KOPT-K1 (cell line): ENCODE results near the gene MYO5B.
"Not testable (repeated sequence)": the region's sequence is repeated elsewhere in the genome, so short reads cannot be mapped to it uniquely, and the experiment has no call there.

Experiments used
- H3K27ac ChIP-seq: fragments of 200-600 bp; sonication (generic); 2 replicates; pipeline ENCODE4 v1.5.1; 2016; ENCODE audit warnings: antibody characterized with exemption, mild to moderate bottlenecking, low read depth, low read length; ENCODE audit not compliant: poor library complexity, severe bottlenecking
- H3K36me3 ChIP-seq: fragments of 200-600 bp; sonication (generic); 2 replicates; pipeline ENCODE4 v1.5.1; 2017; ENCODE audit warnings: antibody characterized with exemption, mild to moderate bottlenecking, low read length, moderate library complexity; ENCODE audit not compliant: insufficient read depth
- H3K9me3 ChIP-seq: fragments of 200-600 bp; sonication (generic); 2 replicates; pipeline ENCODE4 v1.5.1; 2017; ENCODE audit warnings: antibody characterized with exemption, low read length, mild to moderate bottlenecking; ENCODE audit not compliant: insufficient read depth, poor library complexity, severe bottlenecking

MYO5B gene

DNA sequence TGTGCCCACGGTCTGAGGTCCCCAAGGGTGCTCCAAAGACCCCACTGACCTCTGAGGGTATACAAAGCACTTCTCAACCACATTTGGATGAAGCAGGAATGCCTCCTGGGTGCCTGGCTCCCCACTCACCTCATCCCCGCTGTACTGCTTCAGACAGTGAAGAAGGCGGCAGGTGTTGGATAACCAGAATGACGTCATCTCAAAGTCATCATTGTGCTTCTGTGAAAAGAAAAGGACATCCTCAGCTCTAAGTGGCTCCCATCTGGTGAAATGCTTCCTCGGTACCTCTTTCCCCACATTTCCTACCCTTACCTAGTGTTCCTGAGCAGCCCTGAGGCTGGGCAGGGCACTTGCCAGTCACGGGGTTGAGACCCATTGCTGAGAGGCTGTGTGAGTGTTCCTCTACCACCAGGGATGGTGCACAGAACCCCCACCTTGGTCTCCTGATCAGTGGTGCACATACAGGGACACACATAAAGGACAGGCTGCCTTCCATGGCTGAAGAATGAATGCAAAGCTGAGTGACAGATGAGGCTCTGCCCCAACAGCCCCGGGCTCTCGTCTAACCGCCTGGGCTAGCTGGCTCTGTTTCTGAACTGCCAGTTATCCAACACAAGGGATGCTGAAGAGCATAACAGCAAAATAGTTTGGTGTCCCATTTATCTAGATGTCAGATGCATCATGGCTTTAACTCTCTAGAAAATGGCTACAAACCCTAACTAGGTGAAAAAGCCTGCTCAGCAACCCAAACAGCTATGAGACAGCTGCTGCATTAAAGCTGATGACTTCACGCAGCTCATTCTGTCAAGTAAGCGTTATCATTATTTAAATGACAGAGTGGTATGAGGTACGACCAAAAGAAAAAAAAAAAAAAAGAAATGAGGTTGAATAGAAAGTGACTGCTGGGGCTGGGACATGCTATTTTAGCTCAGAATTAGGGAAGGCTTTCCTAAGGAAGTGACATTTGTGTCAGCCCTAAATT lies 353.4 kb downstream of the MYO5B start:
- no peak overlapping the region for H3K27ac ChIP-seq

DNA sequence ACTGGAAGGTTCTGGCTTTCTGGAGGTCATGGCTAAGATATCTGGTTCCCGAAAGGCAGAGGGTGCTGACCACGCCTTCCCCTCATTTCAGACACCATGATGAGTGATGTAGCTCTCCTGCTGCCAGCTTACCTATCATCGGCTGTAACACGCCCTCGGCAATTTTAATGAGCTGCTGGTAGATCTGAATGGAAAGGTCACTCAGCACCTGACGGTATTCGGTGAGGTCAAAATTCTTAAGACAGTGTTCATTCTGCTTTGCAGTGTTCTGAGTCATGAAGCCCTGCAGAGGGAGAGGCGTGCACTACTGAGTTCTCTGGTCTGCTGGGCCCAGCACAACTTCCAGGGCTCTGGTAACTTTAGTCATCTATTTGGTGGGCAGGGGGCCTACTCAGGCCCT lies 355.9 kb downstream of the MYO5B start:
- no peaks in the 10 kb centered on the region for H3K36me3 ChIP-seq
- H3K27ac ChIP-seq: no peak overlapping the region
- no peaks in the 10 kb centered on the region for H3K9me3 ChIP-seq

More for the DNA sequence above, 353.4 kb downstream of the MYO5B start:
- Histone ChIP-seq H3K36me3 (no peaks in the 10 kb centered on the region), H3K9me3 (no peaks in the 10 kb centered on the region)

DNA sequence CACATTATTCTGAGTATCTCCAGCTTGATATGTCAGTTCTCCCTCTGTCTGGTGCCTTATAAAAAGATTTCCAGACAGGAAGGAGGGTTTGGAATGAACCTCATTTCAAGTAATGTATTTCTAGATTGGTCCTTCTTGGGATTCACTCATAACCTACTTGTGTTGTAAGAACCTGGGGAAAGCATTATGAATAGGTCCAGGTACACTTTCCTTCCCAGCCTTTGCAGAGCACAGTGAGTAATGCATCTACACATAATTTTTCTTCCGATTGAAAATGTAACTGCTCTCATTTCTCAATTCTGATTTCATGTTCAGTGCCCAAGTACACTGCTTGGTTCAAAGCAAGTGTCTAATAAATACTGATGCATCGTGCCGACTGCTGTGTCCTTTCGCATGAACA lies 356.6 kb downstream of the MYO5B start:
- Histone ChIP-seq H3K27ac (no peak overlapping the region), H3K36me3 (no peaks in the 10 kb centered on the region), H3K9me3 (no peaks in the 10 kb centered on the region)

DNA sequence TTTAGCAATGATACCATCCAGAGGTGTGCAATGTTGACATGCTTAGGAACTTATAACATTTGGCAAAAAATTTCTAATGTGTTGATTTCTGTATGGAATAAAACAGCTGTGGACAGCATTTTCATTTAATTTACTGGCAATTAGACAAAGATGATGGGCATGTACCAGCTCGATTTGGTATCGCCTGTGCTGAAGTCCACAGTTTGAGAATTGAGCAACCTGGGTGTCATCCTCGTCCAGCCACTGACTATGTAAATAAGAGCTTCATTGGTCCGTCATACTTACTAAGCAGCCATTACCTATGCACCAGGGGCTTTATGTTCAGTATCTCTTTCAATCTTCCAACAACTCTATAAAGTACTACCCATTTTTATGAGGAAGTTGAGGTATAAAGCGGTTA lies 357.1 kb downstream of the MYO5B start:
- Histone ChIP-seq H3K9me3 (no peaks in the 10 kb centered on the region), H3K36me3 (no peaks in the 10 kb centered on the region), H3K27ac (no peak overlapping the region)

DNA sequence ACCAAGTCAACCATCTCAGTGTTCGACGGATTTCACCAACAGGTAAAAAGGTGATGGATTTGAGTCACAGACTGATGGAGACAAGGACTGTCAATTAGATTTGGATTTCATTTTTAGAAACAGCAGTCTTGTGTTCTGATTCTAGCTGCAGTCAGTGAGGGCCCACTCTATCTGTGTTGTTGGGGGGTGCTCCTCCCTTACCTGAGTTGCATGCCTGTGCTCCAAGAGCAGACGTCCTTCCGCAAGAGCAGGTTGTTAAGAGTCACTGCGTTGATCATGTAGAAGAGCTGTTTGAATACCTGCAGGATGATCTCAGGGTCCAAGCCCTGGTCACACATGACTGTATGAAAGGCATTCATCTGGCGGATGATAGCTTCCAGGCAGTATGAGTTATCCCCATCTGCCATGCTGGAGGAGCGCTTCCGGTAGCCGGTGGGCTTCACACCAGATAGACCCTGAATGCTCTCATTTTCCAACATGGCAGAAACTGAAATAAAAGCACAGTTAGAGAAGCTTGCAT lies 357.6 kb downstream of the MYO5B start:
- H3K9me3 ChIP-seq, H3K36me3 ChIP-seq, H3K27ac ChIP-seq: not testable (repeated sequence)

- Histone ChIP-seq H3K27ac (no peak overlapping the region), H3K36me3 (no peaks in the 10 kb centered on the region)
Observed at GRCh38 chr18:49835405-49835804, 359.5 kb downstream of the MYO5B start.

DNA sequence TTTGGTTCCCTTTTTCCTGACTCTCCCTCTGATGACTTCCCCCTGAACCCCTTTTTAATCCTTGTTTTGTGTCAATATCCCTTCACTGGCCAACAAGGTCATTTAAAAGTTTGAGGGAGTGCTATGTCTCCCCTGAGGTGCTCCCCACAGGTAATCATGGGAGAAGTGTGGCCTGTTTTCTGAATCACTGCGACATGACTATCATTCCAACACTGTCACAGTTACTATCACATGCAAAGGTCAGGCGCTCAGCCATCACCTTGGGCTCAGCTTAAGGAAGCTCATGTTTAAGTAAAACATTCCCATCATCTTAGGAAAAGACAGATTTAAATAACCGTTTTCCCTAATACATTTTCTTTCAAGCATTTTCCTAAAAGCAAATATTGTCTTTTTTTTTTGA lies 360.7 kb downstream of the MYO5B start:
- Histone ChIP-seq H3K36me3 (no peaks in the 10 kb centered on the region), H3K9me3 (no peaks in the 10 kb centered on the region), H3K27ac (no peak overlapping the region)

More at GRCh38 chr18:49835405-49835804, 359.5 kb downstream of the MYO5B start:
- H3K9me3 ChIP-seq: no peaks in the 10 kb centered on the region

- H3K27ac ChIP-seq: no peak overlapping the region
- no peaks in the 10 kb centered on the region for H3K9me3 ChIP-seq
- H3K36me3 ChIP-seq: no peaks in the 10 kb centered on the region
Observed at GRCh38 chr18:49833814-49834213, 361.1 kb downstream of the MYO5B start.

DNA sequence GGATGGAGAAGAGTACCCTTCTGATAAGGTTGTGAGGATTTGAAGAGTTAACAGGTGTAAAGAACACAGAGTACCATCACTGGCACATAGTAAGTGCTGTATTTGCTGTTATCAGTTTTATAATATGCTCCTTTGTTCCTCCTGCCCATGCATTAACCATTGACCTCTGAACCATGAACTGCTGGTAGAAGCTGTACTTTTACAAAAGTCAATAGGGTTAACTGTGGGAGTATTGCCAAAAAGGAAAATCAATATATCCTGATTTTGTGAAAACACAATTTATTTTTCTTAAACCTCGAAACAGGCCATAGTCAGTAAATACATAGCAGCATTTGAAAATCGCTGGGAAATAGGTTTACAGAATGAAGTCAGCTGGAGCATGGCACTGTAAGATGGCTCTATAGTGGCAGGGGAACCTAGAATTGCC lies 362.7 kb downstream of the MYO5B start:
- Histone ChIP-seq H3K27ac (no peak overlapping the region), H3K9me3 (no peaks in the 10 kb centered on the region), H3K36me3 (no peaks in the 10 kb centered on the region)

- Histone ChIP-seq H3K36me3 (no peaks in the 10 kb centered on the region), H3K9me3 (peaks cover 8% of the 10 kb centered on the region), H3K27ac (no peak overlapping the region)
Observed at GRCh38 chr18:49827996-49828395, 367.0 kb downstream of the MYO5B start.

GRCh38 chr18:49819823-49820671 lies 374.9 kb downstream of the MYO5B start:
- Histone ChIP-seq H3K36me3 (no peaks in the 10 kb centered on the region), H3K9me3 (no peaks in the 10 kb centered on the region), H3K27ac (peak overlapping the region; percentile 69)

DNA sequence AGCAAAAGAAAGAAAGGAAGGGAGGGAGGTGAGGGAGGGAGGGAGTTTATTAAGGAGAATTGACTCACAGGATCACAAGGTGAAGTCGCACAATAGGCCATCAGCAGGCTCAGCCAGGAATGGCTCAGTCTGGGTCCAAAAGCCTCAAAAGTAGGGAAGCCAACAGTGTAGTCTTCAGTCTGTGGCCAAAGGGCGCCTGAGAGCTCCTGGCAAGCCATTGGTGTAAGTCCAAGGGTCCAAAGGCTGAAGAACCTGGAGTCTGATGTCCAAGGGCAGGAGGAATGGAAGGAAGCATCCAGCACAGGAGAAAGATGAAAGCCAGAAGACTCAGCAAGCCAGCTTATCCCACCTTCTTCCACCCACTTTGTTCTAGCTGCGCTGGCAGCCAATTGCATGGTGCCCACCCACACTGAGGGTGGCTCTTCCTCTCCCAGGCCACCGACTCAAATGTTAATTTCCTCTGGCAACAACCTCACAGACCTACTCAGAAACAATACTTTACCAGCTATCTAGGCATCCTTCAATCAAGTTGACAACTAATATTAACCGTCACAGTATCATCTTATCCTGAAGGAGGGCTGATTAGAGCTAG lies 375.8 kb downstream of the MYO5B start:
- Histone ChIP-seq H3K36me3 (no peaks in the 10 kb centered on the region), H3K9me3 (no peaks in the 10 kb centered on the region), H3K27ac (peak overlapping the region; percentile 69)

GRCh38 chr18:49817947-49818346 lies 377.0 kb downstream of the MYO5B start:
- H3K9me3 ChIP-seq: no peaks in the 10 kb centered on the region
- no peak overlapping the region for H3K27ac ChIP-seq
- H3K36me3 ChIP-seq: no peaks in the 10 kb centered on the region

GRCh38 chr18:49815927-49816326 lies 379.0 kb downstream of the MYO5B start:
- no peaks in the 10 kb centered on the region for H3K36me3 ChIP-seq
- no peak overlapping the region for H3K27ac ChIP-seq
- H3K9me3 ChIP-seq: no peaks in the 10 kb centered on the region

DNA sequence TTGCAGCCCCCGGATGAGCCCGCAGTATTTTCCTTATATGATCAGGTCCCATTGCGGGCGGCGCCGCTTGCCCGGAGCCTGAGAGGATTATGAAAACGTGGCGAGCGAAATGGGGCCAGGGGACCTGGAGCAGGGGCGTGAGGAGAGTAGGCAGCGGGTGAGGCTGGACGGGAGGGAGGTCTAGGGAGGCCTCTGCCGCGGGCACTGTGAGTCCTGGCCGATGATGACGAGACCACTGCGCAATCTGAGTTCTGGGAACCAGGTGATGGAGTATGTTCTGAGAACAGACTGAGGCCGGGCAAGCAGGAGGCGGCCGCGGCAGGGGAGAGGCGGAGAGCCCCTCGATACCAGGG lies 380.8 kb downstream of the MYO5B start:
- Histone ChIP-seq H3K9me3 (peaks cover 12% of the 10 kb centered on the region), H3K36me3 (no peaks in the 10 kb centered on the region), H3K27ac (peak overlapping the region; percentile 95)
